GM19463 (cell line): ENCODE results near the gene FBXL7.

Experiments
- ATAC-seq: cut with Tn5 transposase; IDR thresholded peaks from one replicate; pipeline ENCODE4 v1.9.1; 2021; ENCODE audit warnings: mild to moderate bottlenecking, moderate library complexity; ENCODE audit not compliant: unreplicated experiment

FBXL7 gene

GRCh38 chr5:15610216-15610615, 110.2 kb downstream of the FBXL7 start:
- no peak for ATAC-seq

- ATAC-seq, result no peak
Measured at GRCh38 chr5:15611008-15611407, 111.0 kb downstream of the FBXL7 start.

- no peak for ATAC-seq
Measured at GRCh38 chr5:15612915-15613635, 113.1 kb downstream of the FBXL7 start.

- no peak for ATAC-seq
Measured at GRCh38 chr5:15614679-15615078, 114.7 kb downstream of the FBXL7 start.

- ATAC-seq, result no peak
Measured at GRCh38 chr5:15615859-15616258, 115.9 kb downstream of the FBXL7 start.

- no peak for ATAC-seq
Measured at GRCh38 chr5:15618938-15619337, 119.0 kb downstream of the FBXL7 start.

GRCh38 chr5:15620501-15620900, 120.5 kb downstream of the FBXL7 start:
- ATAC-seq, result no peak

- ATAC-seq, result no peak
Measured at GRCh38 chr5:15621094-15621493, 121.1 kb downstream of the FBXL7 start.

GRCh38 chr5:15623794-15624193, 123.8 kb downstream of the FBXL7 start:
- no peak for ATAC-seq

- ATAC-seq, result no peak
Measured at GRCh38 chr5:15627109-15627508, 127.1 kb downstream of the FBXL7 start.

- ATAC-seq, result no peak
Measured at GRCh38 chr5:15627647-15628046, 127.7 kb downstream of the FBXL7 start.

- no peak for ATAC-seq
Measured at GRCh38 chr5:15630441-15630840, 130.5 kb downstream of the FBXL7 start.

- ATAC-seq, result no peak
Measured at GRCh38 chr5:15634591-15635288, 134.8 kb downstream of the FBXL7 start.

GRCh38 chr5:15635289-15635616, 135.3 kb downstream of the FBXL7 start:
- no peak for ATAC-seq

GRCh38 chr5:15637345-15637744, 137.4 kb downstream of the FBXL7 start:
- no peak for ATAC-seq

GRCh38 chr5:15637886-15638285, 137.9 kb downstream of the FBXL7 start:
- ATAC-seq, result no peak

GRCh38 chr5:15638296-15638695, 138.3 kb downstream of the FBXL7 start:
- ATAC-seq, result no peak

GRCh38 chr5:15639288-15639687, 139.3 kb downstream of the FBXL7 start:
- ATAC-seq, result no peak

- no peak for ATAC-seq
Measured at GRCh38 chr5:15640116-15640515, 140.1 kb downstream of the FBXL7 start.

GRCh38 chr5:15643731-15644130, 143.8 kb downstream of the FBXL7 start:
- no peak for ATAC-seq

GRCh38 chr5:15645381-15646160, 145.6 kb downstream of the FBXL7 start:
- no peak for ATAC-seq

GRCh38 chr5:15646371-15646770, 146.4 kb downstream of the FBXL7 start:
- no peak for ATAC-seq
